ENCODE results near the gene CCDC134.

The CCDC134 gene

DNA sequence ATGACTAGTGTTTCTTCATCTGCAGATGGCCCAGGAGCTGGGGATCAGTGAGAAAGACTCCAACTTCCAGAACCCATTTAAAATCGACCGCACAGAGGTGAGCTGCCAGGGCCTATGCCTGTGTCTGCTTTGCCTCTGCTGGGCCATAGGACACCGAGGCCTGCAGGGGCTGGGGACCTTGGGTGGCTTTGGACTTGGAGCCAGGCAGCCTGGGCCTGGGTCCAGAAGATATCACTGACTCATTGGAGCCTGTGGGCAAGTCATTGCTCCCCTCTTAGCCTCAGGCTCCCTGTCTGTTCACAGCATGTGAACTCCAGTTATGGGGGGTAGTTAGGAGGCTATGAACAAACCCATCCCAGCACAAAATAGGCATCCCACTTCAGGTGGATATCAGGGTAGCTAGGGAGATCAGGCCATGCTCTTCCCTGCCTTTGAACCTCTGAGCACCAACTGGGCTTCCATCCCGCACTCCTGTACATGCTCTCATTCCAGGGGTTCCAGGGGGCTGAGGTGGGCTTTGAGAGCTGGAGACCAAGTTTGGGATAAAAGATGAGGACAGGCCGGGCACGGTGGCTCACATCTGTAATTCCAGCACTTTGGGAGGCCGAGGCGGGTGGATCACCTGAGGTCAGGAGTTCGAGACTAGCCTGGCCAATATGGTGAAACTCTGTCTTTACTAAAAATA, 13.4 kb downstream of the CCDC134 start:
- Histone ChIP-seq H3K9ac (ENCODE audit: low read length in 2 of 2) (no peak overlapping the region), H3K36me3 (ENCODE audit: control insufficient read depth in 2 of 2, insufficient read depth in 2 of 2, low read length in 2 of 2) (peaks cover 4 to 27% of the 10 kb centered on the region in 2 donors), H3K4me3 (ENCODE audit: low read length in 2 of 2) (no peak overlapping the region), H3K27me3 (ENCODE audit: control insufficient read depth in 1 of 2, insufficient read depth in 2 of 2, low read length in 2 of 2) (no peaks in the 10 kb centered on the region), H3K4me1 (ENCODE audit: control insufficient read depth, insufficient read depth, low read length) (no peaks in the 10 kb centered on the region), H3K9me3 (ENCODE audit: control insufficient read depth in 2 of 2, low read length in 2 of 2) (no peaks in the 10 kb centered on the region), H3K27ac (ENCODE audit: low read length) (no peak overlapping the region)

DNA sequence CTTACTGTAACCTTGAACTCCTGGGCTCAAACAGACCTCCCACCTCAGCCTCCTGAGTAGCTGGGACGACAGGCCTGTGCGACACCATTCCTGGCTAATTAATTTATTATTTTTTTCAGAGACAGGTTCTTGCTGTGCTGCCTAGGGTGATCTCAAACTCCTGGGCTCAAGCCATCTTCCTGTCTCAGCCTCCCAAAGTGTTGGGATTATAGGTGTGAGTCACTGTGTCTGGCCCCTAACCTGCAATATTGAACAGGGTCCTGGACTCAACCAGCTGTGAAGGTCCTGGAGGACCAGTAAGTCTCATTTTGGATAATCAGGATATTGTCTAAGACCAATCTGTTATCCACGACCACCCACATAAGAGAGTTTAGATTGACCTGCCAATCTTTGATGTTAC, 15.2 kb downstream of the CCDC134 start:
- H3K4me3 ChIP-seq (ENCODE audit: low read length in 2 of 2): no peak overlapping the region
- no peaks in the 10 kb centered on the region for H3K27me3 ChIP-seq (ENCODE audit: control insufficient read depth in 1 of 2, insufficient read depth in 2 of 2, low read length in 2 of 2)
- peaks cover 4 to 20% of the 10 kb centered on the region in 2 donors for H3K36me3 ChIP-seq (ENCODE audit: control insufficient read depth in 2 of 2, insufficient read depth in 2 of 2, low read length in 2 of 2)
- no peak overlapping the region for H3K27ac ChIP-seq (ENCODE audit: low read length)
- H3K9ac ChIP-seq (ENCODE audit: low read length in 2 of 2): no peak overlapping the region
- H3K4me1 ChIP-seq (ENCODE audit: control insufficient read depth, insufficient read depth, low read length): no peaks in the 10 kb centered on the region
- H3K9me3 ChIP-seq (ENCODE audit: control insufficient read depth in 2 of 2, low read length in 2 of 2): no peaks in the 10 kb centered on the region

DNA sequence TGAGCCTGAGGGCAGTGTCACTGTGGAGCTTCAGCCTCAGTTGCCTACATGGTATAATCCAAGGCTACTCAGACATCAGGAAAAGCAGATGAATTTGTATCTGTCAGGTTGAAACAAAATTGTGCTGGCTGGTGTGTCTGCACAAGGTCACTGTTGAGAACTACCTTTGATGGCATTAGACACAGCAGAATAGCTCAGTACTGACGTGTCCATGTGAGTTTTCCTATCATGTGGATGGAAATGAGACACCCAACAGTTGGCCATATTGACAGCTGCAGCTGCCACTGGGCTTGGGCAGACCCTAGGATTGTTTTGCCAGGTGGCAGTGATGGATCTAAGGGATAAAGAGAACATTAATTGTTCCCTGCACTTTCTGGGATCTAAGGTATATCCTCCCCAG, 15.8 kb downstream of the CCDC134 start:
- Histone ChIP-seq H3K27me3 (ENCODE audit: control insufficient read depth in 1 of 2, insufficient read depth in 2 of 2, low read length in 2 of 2) (no peaks in the 10 kb centered on the region), H3K4me1 (ENCODE audit: control insufficient read depth, insufficient read depth, low read length) (no peaks in the 10 kb centered on the region), H3K4me3 (ENCODE audit: low read length in 2 of 2) (no peak overlapping the region), H3K36me3 (ENCODE audit: control insufficient read depth in 2 of 2, insufficient read depth in 2 of 2, low read length in 2 of 2) (peaks cover 4 to 16% of the 10 kb centered on the region in 2 donors), H3K27ac (ENCODE audit: low read length) (no peak overlapping the region), H3K9ac (ENCODE audit: low read length in 2 of 2) (no peak overlapping the region), H3K9me3 (ENCODE audit: control insufficient read depth in 2 of 2, low read length in 2 of 2) (no peaks in the 10 kb centered on the region)

DNA sequence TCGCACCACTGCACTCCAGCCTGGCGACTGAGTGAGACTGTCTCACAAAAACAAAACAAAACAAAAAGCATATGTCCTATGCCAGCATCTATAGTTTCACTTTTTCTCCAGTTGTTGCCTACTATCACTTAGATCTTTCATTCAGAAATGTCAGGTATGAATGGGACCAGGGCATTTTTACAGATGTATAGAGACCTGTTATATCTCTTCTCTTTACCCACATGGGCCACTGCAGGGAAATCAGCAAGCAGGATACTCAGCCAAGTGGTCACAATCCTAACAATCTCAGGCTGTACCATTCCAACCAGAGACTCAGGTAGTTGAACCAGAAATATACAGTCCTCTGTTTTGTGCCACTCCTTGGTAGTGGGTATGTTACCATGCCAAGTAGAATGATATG, 16.4 kb downstream of the CCDC134 start:
- H3K4me1 ChIP-seq (ENCODE audit: control insufficient read depth, insufficient read depth, low read length): no peaks in the 10 kb centered on the region
- no peaks in the 10 kb centered on the region for H3K27me3 ChIP-seq (ENCODE audit: control insufficient read depth in 1 of 2, insufficient read depth in 2 of 2, low read length in 2 of 2)
- no peak overlapping the region for H3K4me3 ChIP-seq (ENCODE audit: low read length in 2 of 2)
- H3K9me3 ChIP-seq (ENCODE audit: control insufficient read depth in 2 of 2, low read length in 2 of 2): no peaks in the 10 kb centered on the region
- no peak overlapping the region for H3K9ac ChIP-seq (ENCODE audit: low read length in 2 of 2)
- no peak overlapping the region for H3K27ac ChIP-seq (ENCODE audit: low read length)
- peaks cover 4 to 16% of the 10 kb centered on the region in 2 donors for H3K36me3 ChIP-seq (ENCODE audit: control insufficient read depth in 2 of 2, insufficient read depth in 2 of 2, low read length in 2 of 2)

DNA sequence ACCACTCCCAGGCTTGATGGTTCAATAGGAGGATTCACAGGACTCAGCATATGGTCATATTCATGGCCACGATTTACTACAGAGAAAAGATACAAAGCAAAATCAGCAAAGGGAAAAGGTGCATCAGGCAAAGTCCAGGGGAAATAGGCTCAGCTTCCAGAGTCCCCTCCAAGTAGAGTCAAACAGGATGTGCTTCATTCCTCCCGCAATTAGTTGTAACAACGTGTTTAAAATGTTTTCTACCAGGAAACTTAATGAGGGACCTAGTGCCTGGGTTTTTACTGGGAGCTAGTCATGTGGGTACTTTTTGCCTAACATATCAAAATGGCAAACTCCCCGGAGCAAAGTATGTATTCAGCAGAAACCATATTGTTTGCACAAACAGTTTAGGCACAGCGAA, 17.5 kb downstream of the CCDC134 start:
- no peaks in the 10 kb centered on the region for H3K4me1 ChIP-seq (ENCODE audit: control insufficient read depth, insufficient read depth, low read length)
- H3K9ac ChIP-seq (ENCODE audit: low read length in 2 of 2): no peak overlapping the region
- no peaks in the 10 kb centered on the region for H3K27me3 ChIP-seq (ENCODE audit: control insufficient read depth in 1 of 2, insufficient read depth in 2 of 2, low read length in 2 of 2)
- H3K9me3 ChIP-seq (ENCODE audit: control insufficient read depth in 2 of 2, low read length in 2 of 2): no peaks in the 10 kb centered on the region
- H3K36me3 ChIP-seq (ENCODE audit: control insufficient read depth in 2 of 2, insufficient read depth in 2 of 2, low read length in 2 of 2): peaks cover 4 to 16% of the 10 kb centered on the region in 2 donors
- no peak overlapping the region for H3K4me3 ChIP-seq (ENCODE audit: low read length in 2 of 2)
- no peak overlapping the region for H3K27ac ChIP-seq (ENCODE audit: low read length)

DNA sequence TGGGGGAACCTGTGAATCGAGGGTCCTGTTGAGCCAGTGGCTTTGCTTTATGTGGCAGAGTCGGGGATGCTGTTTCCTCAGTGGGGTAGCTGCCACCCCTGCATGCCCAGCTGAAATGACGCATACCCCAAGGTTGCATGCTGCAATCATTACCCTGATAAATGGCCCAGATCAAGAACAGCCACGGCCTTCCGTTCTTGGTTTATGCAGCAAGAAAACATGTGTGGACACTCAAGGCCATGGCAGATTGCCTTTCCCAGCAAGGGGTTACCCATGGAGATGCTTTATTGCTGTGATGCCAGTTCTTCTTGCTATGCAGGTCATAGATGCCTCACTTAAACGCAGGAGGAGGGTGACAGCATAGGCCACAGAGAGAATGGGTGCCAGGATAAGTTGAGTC, 18.1 kb downstream of the CCDC134 start:
- Histone ChIP-seq H3K27ac (ENCODE audit: low read length) (no peak overlapping the region), H3K4me3 (ENCODE audit: low read length in 2 of 2) (no peak overlapping the region), H3K4me1 (ENCODE audit: control insufficient read depth, insufficient read depth, low read length) (no peaks in the 10 kb centered on the region), H3K36me3 (ENCODE audit: control insufficient read depth in 2 of 2, insufficient read depth in 2 of 2, low read length in 2 of 2) (peaks cover 4 to 16% of the 10 kb centered on the region in 2 donors), H3K9ac (ENCODE audit: low read length in 2 of 2) (no peak overlapping the region), H3K9me3 (ENCODE audit: control insufficient read depth in 2 of 2, low read length in 2 of 2) (no peaks in the 10 kb centered on the region), H3K27me3 (ENCODE audit: control insufficient read depth in 1 of 2, insufficient read depth in 2 of 2, low read length in 2 of 2) (no peaks in the 10 kb centered on the region)

DNA sequence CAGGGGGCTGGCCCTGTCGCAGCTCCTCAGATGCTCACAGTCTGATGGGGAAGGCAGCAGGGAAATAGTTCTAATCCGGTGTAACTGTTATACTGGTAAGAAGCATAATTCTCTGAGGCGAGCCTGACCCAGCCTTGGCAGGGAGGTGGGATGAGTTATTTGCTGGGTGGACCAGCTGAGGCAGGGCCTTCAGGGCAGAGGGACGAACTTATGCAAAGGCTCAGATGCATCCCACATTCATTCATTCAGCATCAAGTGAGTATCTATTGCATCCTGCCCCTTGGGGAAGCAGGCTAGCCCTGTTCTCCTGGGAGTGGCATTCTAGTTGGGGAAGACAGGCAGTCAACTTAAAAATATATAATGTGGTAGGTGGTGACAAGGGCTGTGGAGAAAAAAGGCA, 18.8 kb downstream of the CCDC134 start:
- no peaks in the 10 kb centered on the region for H3K9me3 ChIP-seq (ENCODE audit: control insufficient read depth in 2 of 2, low read length in 2 of 2)

DNA sequence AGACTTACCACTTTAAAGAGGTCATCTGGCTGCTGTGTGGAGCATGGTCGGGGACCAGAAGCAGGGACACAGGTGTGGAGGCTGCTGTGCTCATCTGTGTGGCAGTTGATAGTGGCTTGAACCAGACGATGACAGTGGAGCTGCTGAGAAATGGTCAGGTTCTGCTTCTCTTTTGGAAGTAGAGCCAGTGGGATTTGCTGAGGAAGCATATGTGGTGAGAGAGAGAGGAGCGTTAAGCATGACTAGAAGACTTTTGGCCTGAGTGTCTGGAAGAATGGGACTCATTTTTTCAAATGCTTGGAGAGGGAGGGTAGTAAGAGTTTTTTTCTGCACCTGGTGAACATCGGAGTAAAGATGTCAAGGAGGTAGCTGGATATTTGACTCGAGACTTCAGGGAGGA, 20.0 kb downstream of the CCDC134 start:
- H3K27me3 ChIP-seq (ENCODE audit: control insufficient read depth in 1 of 2, insufficient read depth in 2 of 2, low read length in 2 of 2): no peaks in the 10 kb centered on the region
- no peak overlapping the region for H3K9ac ChIP-seq (ENCODE audit: low read length in 2 of 2)
- peaks cover 4 to 9% of the 10 kb centered on the region in 2 donors for H3K36me3 ChIP-seq (ENCODE audit: control insufficient read depth in 2 of 2, insufficient read depth in 2 of 2, low read length in 2 of 2)
- no peak overlapping the region for H3K4me3 ChIP-seq (ENCODE audit: low read length in 2 of 2)
- no peak overlapping the region for H3K27ac ChIP-seq (ENCODE audit: low read length)
- H3K9me3 ChIP-seq (ENCODE audit: control insufficient read depth in 2 of 2, low read length in 2 of 2): no peaks in the 10 kb centered on the region
- H3K4me1 ChIP-seq (ENCODE audit: control insufficient read depth, insufficient read depth, low read length): no peaks in the 10 kb centered on the region

More for the DNA sequence above, 18.8 kb downstream of the CCDC134 start:
- Histone ChIP-seq H3K4me1 (ENCODE audit: control insufficient read depth, insufficient read depth, low read length) (no peaks in the 10 kb centered on the region), H3K27ac (ENCODE audit: low read length) (no peak overlapping the region), H3K4me3 (ENCODE audit: low read length in 2 of 2) (no peak overlapping the region), H3K27me3 (ENCODE audit: control insufficient read depth in 1 of 2, insufficient read depth in 2 of 2, low read length in 2 of 2) (no peaks in the 10 kb centered on the region), H3K36me3 (ENCODE audit: control insufficient read depth in 2 of 2, insufficient read depth in 2 of 2, low read length in 2 of 2) (peaks cover 4 to 13% of the 10 kb centered on the region in 2 donors), H3K9ac (ENCODE audit: low read length in 2 of 2) (no peak overlapping the region)

DNA sequence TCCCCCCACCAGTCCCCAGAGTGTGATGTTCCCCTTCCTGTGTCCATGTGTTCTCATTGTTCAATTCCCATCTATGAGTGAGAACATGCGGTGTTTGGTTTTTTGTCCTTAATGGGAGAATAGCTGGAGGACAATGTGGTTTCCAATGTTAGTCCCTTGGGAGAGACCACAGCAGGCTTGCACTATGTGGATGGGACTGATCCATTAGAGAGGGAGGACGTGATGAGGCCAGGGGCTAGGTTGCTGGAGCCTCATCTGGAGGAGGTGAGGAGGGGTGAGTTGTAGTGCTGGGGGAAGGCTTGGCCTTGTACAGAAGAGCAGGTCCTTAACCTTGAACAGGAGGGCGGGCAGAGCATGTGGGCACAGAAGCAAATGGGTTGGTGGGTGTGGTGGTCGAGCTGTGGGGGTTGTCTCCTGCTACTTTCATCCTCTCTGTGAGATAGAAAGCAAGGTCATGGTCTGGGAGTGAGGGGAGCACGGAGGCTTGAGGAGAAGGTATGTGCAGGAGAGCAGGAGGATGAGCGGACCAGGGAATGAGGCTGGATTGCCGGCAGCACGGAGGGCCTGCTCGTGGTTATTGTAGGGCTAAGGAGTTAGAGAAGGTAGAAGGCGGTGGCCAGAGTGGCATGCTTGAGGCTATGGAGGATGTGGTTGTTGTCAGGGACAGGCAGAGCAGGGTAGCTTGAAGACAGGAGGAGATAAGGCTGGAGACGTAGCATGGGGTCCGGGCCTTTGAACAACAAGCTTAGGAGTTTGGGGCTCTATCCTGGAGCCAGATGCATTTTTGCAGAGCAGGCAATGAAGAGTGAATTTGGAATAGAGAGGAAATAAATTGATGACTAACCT, 21.2 kb downstream of the CCDC134 start:
- H3K9me3 ChIP-seq (ENCODE audit: control insufficient read depth in 2 of 2, low read length in 2 of 2): no peaks in the 10 kb centered on the region
- no peak overlapping the region for H3K4me3 ChIP-seq (ENCODE audit: low read length in 2 of 2)
- no peak overlapping the region for H3K9ac ChIP-seq (ENCODE audit: low read length in 2 of 2)
- H3K36me3 ChIP-seq (ENCODE audit: control insufficient read depth in 2 of 2, insufficient read depth in 2 of 2, low read length in 2 of 2): peaks cover 0 to 7% of the 10 kb centered on the region in 2 donors
- peaks cover 5% of the 10 kb centered on the region for H3K4me1 ChIP-seq (ENCODE audit: control insufficient read depth, insufficient read depth, low read length)
- no peaks in the 10 kb centered on the region for H3K27me3 ChIP-seq (ENCODE audit: control insufficient read depth in 1 of 2, insufficient read depth in 2 of 2, low read length in 2 of 2)
- no peak overlapping the region for H3K27ac ChIP-seq (ENCODE audit: low read length)

DNA sequence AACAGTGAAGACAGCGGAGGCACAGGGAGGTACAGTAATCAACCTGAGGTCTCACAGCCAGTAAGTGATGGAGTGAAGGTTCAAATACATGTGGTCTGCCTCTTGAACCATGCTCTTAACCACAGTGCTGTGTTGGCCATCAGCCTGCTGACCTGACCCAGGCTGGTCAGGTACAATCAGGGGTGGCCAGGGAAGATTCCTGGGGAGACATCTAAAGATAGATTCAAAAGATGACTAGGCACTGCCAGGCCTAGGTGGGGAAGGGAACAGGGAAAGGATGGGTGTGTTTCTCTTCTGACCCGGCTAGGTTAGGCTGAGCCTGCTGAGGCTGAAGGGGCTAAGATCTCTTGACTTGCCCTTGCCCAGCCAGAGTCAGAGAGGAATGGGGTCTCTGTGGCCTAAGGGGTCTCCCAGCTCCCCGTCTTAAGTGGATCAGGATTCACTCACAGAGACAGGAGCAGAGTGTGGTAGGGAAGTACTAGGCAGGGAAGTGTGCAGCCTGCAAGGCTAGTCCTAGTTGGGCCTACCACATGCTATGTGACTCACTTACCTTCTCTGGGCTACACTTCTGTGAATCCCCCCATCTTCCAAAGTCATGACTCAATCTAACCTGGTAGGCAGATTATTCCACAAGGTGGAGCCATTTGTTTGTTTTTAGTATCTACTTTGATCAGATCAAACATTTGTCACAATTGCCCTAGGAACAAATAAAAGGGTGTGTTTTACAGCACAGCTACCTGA, 22.0 kb downstream of the CCDC134 start:
- Histone ChIP-seq H3K27me3 (ENCODE audit: control insufficient read depth in 1 of 2, insufficient read depth in 2 of 2, low read length in 2 of 2) (no peaks in the 10 kb centered on the region), H3K9ac (ENCODE audit: low read length in 2 of 2) (no peak overlapping the region), H3K27ac (ENCODE audit: low read length) (no peak overlapping the region), H3K36me3 (ENCODE audit: control insufficient read depth in 2 of 2, insufficient read depth in 2 of 2, low read length in 2 of 2) (peaks cover 0 to 6% of the 10 kb centered on the region in 2 donors), H3K4me3 (ENCODE audit: low read length in 2 of 2) (no peak overlapping the region), H3K4me1 (ENCODE audit: control insufficient read depth, insufficient read depth, low read length) (peaks cover 5% of the 10 kb centered on the region), H3K9me3 (ENCODE audit: control insufficient read depth in 2 of 2, low read length in 2 of 2) (no peaks in the 10 kb centered on the region)

All from stomach smooth muscle (tissue), 2 donors.